GM13976 (cell line): ENCODE data around the gene ABHD17A.

Experiments used
- DNase-seq: peaks from one replicate; pipeline ENCODE4 v3.0.0; 2012; ENCODE audit warnings: low spot score
- in situ Hi-C: fragments of 300-500 bp; cut with MboI; formaldehyde crosslinking; loops from one replicate; pipeline ENCODE4 v1.12.0; 2022; ENCODE audit warnings: low sequenced_read_pairs, mixed read lengths, inconsistent platforms; ENCODE audit not compliant: unreplicated experiment
- TF ChIP-seq, protein P1 (sequence below): IDR thresholded peaks from 2 replicates; pipeline ENCODE4 v1.5.1; 2012; ENCODE audit warnings: borderline replicate concordance, mild to moderate bottlenecking; ENCODE audit not compliant: insufficient read depth; ENCODE audit errors: extremely low read depth, missing control alignments, control extremely low read depth

Gene ABHD17A

DNA sequence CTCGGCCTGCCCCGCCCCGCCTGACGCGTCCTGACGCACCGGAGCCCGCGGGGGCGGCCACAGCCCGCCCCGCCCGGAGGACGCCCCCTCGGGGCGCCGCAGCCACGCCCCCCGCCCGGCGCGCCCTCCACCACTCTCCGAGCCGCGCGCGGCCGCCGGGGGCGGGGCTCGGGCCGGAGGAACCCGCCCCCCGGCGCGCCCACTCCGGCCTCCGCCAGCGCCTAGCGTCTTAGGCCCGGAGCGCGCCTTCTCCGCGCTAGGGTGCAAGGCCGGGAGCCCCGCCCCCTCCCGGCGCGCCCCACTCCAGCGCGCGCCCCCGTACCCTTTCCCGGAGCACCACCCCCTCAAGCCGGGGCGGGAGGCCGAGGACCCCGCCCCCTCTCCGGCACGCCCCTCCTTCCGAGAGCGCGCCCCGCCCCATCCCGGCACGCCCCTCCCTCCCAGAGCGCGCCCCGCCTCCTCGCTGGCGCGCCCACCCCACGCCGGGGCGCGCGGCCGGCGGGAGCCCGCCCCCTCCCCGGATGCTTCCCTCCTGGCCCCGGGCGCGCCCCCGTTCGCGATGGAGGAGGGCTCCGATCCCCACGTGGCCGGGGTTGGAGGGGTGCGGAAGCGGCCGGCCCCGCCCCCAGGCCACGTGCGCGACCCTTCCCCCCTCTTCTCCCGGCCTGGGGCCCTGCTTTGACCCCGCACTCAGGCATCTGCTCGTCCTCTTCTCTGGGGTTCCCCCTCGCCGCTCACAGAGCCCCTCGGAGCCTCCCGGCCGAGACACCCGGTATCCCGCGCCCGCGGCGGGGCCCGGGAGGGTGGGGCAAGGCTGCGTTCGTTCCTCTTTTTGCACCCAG is 21.4 kb downstream of the ABHD17A start:
- in situ Hi-C loops, result no loop called here
- DNase-seq, result peak; percentile 96
- TF ChIP-seq, protein P1, sequence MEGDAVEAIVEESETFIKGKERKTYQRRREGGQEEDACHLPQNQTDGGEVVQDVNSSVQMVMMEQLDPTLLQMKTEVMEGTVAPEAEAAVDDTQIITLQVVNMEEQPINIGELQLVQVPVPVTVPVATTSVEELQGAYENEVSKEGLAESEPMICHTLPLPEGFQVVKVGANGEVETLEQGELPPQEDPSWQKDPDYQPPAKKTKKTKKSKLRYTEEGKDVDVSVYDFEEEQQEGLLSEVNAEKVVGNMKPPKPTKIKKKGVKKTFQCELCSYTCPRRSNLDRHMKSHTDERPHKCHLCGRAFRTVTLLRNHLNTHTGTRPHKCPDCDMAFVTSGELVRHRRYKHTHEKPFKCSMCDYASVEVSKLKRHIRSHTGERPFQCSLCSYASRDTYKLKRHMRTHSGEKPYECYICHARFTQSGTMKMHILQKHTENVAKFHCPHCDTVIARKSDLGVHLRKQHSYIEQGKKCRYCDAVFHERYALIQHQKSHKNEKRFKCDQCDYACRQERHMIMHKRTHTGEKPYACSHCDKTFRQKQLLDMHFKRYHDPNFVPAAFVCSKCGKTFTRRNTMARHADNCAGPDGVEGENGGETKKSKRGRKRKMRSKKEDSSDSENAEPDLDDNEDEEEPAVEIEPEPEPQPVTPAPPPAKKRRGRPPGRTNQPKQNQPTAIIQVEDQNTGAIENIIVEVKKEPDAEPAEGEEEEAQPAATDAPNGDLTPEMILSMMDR, result no peak

DNA sequence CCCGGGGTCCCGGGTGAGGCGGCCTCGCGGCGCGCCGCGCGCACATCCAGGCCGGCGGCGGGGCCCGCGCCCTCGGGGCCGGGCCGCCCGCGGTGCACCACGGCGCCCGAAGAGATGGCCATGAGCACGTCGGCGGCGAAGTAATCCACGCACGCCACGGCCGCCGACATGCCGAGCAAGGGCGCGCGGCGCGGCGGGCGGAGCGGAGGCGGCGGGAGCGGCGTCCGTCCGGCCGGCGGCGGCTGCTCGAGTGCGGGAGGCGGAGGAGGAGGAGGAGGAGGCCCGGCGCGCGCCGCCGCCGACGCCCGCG is 22.0 kb downstream of the ABHD17A start, which contains the start of gene KLF16:
KLF16 (minus strand) TSS at position 252 of the 310 bp plus-strand sequence; CDS start at position 170, 82 bp downstream.
- in situ Hi-C loops, result no loop called here
- no peak for DNase-seq
- TF ChIP-seq, protein P1, result no peak

DNA sequence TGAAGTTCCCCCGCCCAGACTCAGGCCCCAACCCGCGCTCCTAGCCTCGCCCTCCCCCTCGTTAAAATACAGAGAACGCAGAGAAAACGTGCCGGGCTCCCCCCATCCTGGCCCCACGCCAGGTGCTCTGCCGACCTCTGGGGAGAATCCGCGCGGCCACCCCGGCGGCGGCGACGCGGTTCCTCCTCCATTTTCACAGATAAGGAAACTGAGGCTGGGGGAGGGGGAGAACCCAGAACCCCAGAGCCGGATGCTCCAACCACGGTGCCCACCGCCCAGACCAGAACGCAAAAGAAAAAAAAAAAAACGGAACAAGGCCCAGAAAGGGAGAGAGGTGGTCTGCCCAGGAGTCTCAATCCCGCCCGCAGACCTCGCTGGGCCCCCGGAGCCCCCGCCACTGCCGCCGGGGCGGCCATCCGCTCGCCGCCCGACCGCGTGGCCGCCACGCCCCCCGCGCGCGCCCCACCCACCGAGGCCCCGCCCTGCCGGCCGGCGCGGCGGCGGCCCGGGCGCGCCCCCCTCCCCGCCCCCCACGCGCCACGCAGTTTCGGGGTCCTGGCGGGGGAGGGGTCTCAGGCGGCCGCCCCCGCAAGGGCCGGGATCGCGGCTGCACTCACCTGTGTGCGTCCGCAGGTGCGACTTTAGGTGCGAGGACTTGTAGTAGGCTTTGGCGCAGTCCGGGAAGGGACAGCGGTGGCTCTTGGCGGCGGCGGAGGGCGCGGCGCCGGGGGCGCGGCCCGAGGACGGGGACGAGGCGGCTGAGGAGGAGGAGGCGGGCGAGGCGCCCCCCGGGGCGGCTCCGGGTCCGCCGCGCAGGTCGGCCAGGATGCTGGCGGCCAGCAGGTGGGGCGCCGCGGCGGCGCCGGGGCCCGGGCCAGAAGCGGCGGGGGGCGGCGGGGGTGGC is 22.6 kb downstream of the ABHD17A start:
- peak; percentile 78 for DNase-seq

DNA sequence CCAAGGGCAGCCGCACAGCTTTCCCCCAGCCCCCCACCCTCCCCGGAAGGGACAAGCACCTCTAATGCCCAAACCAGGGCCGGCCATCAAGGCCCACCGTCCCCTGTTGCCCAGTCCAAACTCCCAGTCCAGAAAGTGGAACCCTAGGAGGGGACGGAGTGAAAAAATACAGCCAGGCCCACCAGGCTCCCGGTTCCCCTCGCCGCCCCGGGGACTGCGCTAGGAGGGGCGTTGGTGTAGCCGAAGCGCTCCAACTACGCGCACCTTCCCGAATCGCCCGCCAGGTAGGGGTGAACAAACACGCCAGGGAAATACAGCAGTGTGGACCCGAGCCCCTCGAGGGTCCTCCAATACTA is 23.2 kb downstream of the ABHD17A start:
- in situ Hi-C loops, result no loop called here
- TF ChIP-seq, protein P1, result no peak
- DNase-seq, result no peak

More for the DNA sequence above, 22.6 kb downstream of the ABHD17A start:
- in situ Hi-C loops, result no loop called here
- TF ChIP-seq, protein P1, result no peak

DNA sequence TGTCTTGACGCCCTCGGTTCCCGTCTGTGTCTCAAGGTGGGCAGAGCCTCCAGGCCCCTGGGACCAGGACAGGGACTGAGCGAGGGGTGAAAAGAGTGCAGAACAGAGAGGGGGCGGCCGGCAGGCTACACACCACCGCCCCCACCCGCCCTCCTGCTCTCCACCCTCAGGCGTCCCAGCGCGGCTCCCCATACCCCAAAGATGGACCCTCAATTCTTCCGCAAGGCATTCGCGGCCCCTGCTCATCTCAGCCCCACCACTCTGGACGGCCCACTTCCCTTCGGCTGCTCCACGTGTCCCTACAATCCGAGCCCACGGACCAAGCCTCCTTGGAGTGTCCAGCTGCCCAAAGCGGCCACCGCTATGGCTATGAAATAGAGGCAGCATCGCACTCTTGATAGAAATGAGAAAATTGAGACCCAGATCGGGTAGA is 23.7 kb downstream of the ABHD17A start:
- DNase-seq, result no peak
- in situ Hi-C loops, result no loop called here
- TF ChIP-seq, protein P1, result no peak

DNA sequence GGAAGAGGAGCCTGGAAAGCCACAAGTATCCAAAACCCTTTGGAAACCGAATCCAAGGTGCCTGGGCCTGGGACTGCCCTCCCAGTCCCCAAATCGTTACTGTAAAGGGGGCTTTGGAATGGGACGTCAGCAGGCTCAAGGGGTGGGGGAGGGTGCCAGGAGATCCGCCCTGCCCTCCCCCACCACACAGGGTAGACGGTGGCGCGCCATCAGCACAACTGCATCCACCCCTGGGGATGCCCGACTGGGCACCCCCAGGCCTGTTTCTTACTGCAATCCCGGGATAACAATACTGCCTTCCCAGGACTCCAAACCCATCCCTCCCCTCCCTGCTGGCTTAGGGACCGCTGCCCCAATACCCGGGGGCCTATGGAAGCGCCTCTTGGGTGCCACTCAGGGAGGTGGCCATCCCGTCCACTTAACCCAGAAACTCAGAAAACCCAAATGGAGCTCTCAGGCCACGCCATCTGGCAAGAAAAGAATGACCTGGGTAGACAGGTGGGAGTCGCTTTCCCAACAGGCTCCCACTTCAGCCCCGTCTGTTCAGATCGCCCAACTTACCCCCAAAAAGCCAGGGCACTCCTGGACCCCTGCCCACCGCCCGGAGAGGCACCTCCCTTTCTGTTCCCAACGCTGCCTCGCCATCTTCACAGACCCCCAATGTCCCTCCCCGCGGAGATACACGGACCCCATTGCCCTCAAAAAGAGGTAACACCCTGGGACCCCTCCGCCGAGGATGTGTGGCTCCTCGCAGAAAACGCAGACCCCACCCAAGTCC is 24.3 kb downstream of the ABHD17A start:
- TF ChIP-seq, protein P1, result no peak
- DNase-seq, result no peak
- in situ Hi-C loops, result no loop called here
